DND-41 (cell line): ENCODE data around the gene RAI2.

Experiments
- EZH2 ChIP-seq: IDR thresholded peaks from 3 replicates; pipeline ENCODE4 v1.6.1; 2012; ENCODE audit warnings: borderline replicate concordance, low read depth, mild to moderate bottlenecking, moderate library complexity, low read length, inconsistent platforms; ENCODE audit not compliant: severe bottlenecking
- TF ChIP-seq, protein P1 (sequence below): IDR thresholded peaks from 2 replicates; pipeline ENCODE4 v1.5.1; 2012; ENCODE audit warnings: borderline replicate concordance, low read length, moderate library complexity, mild to moderate bottlenecking; ENCODE audit not compliant: poor library complexity, severe bottlenecking; ENCODE audit errors: extremely low read depth

- TF ChIP-seq, protein P1, sequence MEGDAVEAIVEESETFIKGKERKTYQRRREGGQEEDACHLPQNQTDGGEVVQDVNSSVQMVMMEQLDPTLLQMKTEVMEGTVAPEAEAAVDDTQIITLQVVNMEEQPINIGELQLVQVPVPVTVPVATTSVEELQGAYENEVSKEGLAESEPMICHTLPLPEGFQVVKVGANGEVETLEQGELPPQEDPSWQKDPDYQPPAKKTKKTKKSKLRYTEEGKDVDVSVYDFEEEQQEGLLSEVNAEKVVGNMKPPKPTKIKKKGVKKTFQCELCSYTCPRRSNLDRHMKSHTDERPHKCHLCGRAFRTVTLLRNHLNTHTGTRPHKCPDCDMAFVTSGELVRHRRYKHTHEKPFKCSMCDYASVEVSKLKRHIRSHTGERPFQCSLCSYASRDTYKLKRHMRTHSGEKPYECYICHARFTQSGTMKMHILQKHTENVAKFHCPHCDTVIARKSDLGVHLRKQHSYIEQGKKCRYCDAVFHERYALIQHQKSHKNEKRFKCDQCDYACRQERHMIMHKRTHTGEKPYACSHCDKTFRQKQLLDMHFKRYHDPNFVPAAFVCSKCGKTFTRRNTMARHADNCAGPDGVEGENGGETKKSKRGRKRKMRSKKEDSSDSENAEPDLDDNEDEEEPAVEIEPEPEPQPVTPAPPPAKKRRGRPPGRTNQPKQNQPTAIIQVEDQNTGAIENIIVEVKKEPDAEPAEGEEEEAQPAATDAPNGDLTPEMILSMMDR, result no peak
- TF ChIP-seq EZH2, result no peak
Measured at GRCh38 chrX:17809273-17809672, 51.8 kb downstream of the RAI2 start.
